OCI-LY3 (cell line): Measurements from ENCODE around the gene PHACTR3.

Source experiments
- EZH2phosphoT487 ChIP-seq: fragments of 200-600 bp; shearing (Covaris generic); IDR thresholded peaks from 2 replicates; pipeline ENCODE4 v1.6.1; 2018; ENCODE audit warnings: antibody characterized with exemption, mixed run types, low read depth
- TF ChIP-seq, protein P1 (sequence below): fragments of 200-600, 300-600 bp; sonication (generic); IDR thresholded peaks from 2 replicates; pipeline ENCODE4 v1.5.1; 2014; ENCODE audit warnings: antibody characterized with exemption, low read length, low read depth

DNA sequence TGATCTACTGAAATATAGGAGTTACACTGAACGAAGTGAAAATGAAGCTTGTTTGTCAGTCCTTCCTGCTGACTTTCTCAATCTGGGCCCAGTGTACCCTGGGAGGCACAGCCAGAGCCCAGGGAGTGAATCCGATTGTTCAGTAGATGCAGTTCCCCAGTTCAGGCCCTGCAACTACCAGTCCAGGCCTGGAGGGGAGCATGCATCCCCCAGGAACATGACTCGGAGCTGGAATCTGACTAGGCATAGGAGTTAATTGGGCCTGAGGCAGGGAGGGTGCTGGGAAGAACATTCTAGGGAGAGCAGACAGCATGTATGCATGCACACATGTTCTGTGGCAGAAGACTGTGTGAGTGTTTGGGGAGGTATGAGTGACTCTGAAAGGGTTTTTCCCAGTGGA, 42.1 kb downstream of the PHACTR3 start:
- TF ChIP-seq, protein P1, sequence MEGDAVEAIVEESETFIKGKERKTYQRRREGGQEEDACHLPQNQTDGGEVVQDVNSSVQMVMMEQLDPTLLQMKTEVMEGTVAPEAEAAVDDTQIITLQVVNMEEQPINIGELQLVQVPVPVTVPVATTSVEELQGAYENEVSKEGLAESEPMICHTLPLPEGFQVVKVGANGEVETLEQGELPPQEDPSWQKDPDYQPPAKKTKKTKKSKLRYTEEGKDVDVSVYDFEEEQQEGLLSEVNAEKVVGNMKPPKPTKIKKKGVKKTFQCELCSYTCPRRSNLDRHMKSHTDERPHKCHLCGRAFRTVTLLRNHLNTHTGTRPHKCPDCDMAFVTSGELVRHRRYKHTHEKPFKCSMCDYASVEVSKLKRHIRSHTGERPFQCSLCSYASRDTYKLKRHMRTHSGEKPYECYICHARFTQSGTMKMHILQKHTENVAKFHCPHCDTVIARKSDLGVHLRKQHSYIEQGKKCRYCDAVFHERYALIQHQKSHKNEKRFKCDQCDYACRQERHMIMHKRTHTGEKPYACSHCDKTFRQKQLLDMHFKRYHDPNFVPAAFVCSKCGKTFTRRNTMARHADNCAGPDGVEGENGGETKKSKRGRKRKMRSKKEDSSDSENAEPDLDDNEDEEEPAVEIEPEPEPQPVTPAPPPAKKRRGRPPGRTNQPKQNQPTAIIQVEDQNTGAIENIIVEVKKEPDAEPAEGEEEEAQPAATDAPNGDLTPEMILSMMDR: no peak
- no peak for TF ChIP-seq EZH2phosphoT487
